Left renal cortex interstitium (tissue), 4 donors: ENCODE measurements around the gene TRIM66. TPM values are rescaled to one million over a fixed set of nuclear protein-coding genes. Genes with fewer than 3 reads are reported as not detected.
"Not testable (repeated sequence)": the region's sequence is repeated elsewhere in the genome, so short reads cannot be mapped to it uniquely, and the experiment has no call there.

Source experiments
- DNase-seq, 4 donors: peaks; one replicate each; pipeline ENCODE4 v3.0.0-alpha.2; 2013; ENCODE audit warnings: low read depth in 4 of 4, low spot score in 2 of 4, missing footprints in 1 of 4
- polyA plus RNA-seq, 4 donors: library from polyadenylated mRNA; unstranded; fragments of 120-200 nt; gene quantifications; one replicate each; pipeline ENCODE4 v1.2.1, GENCODE V29; 2013; ENCODE audit not compliant: insufficient read length in 4 of 4

Gene TRIM66
- polyA plus RNA-seq, 4 donors = 2.9 to 13.1 (median 8.6) TPM

DNA sequence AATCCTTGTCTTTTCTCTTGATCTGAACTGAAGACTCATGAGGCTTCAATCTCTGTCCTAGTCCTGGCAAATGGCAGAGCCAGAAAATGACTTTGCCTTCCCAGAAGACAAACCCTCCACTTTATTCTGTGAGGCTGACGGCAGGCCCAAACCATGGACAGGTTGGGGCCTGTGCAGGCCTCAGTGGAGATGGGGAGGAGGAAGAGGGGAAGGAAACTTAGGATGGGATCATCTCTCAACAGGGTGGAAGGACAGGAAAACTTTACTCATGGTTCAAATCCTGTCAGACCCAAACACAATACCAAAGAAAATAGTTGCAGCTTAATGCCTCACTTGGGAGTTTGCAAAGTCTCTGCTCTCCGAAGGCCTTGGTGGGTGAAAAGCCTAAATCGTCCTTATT, 10.0 kb upstream of the TRIM66 start:
- no peak for DNase-seq

DNA sequence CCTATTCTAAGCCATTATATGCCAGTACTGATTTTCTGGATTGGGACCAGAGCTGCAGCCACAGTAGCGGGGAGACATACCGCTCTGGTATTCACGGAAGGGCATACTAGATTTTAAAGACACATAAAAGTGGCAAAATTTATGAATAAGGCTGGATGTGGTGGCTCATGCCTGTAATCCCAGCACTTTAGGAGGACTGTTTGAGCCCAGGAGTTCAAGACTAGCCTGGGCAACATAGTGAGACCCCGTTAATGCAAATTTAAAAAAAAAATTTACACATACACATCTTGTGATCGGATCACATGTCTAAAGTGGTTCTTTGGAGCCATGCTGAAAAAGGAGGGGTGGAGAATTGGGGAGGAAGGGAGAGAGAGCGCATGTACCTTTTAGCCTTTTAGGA, 9.1 kb upstream of the TRIM66 start:
- no peak for DNase-seq

DNA sequence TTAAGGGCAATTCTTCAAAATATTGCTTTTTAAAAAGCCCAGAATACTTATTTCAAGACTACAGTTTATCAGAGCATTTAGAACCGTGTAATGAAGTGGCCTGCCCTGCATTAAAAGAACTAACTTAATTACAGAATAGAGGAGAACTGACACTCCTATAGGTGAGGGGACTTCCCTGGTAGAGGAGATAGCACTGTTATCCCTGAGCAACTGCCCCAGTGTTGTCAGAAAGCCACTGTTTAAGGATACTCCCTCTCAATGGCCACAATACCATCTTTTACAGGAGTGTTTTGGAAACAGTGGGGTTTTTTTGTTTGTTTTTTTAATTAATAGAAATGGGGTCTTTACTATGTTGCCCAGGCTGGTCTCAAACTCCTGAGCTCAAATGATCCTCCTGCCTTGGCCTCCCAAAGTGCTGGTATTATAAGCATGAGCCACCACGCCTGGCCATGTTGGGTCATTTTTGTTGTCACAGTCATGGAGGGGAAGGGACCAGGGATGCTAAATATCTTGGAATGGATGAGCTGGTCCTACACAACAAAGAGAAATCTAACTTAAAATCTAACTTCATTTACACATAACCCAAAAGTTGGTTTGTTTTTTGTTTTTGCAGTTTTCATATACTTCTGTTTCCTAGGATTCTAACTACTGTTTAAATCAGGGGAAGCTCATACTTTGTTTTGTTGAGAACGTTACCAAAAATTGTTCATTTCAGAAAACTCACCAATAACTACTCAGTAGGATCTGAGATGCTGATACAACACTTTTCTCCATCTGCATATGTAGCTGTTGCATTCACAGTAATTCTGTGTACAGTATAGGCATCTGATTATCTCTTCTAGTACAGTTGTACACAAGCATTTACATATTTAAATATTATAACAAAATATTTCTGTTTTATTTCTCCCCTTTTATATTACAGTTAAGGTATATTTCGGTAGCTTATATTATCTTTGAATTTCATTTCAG, 8.2 kb upstream of the TRIM66 start:
- no peak for DNase-seq

DNA sequence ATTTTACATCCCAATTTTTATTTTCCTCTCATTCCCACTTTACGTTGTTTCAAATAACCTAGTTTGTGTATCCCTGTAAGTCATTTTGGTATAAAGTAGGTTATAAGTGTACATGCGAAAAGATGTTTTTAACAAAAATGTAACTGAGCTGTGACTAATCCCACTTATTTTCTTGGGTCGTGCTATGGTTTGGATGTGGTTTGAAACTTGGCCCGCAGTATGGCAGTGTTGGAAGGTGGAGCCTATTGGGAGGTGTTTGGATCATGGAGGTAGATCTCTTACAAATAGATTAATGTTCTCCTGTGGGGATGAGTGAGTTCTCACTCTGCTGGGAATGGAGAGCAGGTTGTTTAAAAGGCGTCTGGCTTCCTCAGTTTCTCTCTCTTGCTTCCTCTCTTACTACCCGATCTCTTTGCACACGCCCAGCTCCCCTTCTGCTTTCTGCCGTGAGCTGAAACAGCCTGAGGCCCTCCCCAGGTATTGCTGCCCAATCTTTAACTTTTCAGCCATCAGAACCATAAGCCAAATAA, 7.3 kb upstream of the TRIM66 start:
- DNase-seq = no peak

DNA sequence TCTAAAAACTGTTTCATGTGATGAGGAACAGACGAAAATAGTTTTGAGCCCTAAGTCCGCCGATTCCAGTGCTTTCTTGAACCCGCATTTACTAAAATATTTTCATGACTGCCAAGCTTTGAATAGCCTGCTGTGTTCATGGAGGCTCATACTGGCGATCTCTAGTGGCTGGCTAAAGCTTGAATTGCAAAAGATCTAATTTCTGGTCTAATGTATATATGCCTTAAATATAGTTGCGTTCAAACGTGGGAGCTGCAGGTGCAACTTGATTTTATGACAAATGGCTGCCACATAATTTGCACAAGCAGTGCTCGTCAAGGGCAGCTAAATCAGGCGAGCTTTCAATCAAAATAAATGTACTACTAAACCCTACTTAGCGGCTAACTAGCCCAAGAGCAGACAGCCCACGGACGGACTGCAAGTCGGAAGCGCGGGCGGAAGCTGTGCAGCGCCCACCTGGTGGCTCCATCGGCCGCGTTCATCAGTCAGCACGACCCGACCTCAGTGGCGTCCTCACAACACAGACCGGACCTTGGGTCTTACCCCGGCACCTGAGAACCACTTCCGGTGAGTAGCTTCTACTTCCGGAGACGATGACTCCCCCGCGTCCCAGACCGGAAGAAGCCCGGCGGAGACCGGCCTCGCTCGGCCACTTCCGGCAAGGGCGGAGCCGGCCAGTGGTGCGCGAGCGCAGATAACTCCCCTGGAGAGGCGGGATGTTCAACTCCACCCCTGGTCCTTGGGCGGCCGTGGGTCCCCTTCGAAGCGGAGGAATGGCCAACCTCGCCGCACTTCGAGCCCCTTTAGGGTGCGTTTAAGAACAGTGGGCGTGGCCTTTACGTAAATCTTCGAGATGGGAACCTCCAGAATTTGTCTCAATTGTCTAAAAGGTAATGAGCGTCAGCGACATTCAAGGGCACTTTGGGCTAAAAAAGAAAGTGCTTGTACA, 6.2 kb upstream of the TRIM66 start:
- peak; percentile 85 to 94 (median 92) for DNase-seq

DNA sequence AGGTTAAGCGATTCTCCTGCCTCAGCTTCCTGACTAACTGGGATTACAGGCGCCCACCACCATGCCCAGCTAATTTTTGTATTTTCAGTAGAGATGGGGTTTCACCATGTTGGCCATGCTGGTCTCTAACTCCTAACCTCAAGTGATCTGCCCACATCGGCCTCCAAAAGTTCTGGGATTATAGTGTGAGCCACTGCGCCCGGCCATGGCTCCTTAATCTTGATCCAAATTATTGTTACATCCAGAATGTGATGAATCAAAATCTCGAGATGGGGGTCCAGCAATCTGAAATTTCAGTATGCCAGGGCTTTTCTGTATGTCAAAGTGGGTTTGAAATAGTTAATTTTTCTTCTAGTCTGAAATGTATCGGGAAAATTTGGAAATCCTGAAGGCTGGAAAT, 3.9 kb upstream of the TRIM66 start:
- DNase-seq = no peak

DNA sequence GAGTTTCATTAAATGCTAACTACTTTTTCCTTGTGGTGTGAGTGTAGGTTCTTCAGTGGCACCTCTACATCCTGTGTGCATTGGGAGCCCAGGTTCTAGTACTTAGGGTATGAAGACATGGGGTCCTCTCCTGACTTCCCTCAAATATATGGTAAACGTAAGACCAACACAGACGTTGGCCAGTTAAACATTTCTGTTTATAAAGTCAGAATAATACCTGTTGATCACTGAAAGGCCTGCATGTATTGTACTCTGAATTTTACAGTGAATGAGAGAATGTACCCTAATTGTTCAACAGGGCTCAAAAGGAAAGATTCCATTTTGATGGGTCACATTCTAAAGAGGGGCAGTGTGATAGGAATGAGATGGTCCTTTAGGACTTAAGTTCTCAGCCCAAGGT, 3.4 kb upstream of the TRIM66 start:
- DNase-seq = no peak

DNA sequence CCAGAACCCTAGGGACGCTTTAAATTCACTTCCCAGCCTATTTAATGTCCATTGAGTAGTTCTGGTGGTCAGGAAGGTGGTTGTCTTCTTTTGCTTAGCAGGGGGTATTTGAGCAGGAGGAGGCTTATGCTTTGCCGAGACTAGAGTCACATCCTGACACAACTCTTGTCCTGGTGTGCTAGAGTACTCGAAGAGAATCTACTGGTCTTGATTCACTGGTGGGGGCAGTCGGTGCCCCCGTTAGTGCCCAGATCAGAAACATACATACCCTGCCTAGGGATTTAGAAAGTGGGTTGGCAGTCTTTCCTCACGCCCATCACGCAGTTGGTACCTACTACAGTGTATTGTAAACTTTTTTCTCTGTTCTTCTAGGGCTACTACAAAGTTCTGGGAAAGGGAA, 2.8 kb upstream of the TRIM66 start:
- DNase-seq = no peak

DNA sequence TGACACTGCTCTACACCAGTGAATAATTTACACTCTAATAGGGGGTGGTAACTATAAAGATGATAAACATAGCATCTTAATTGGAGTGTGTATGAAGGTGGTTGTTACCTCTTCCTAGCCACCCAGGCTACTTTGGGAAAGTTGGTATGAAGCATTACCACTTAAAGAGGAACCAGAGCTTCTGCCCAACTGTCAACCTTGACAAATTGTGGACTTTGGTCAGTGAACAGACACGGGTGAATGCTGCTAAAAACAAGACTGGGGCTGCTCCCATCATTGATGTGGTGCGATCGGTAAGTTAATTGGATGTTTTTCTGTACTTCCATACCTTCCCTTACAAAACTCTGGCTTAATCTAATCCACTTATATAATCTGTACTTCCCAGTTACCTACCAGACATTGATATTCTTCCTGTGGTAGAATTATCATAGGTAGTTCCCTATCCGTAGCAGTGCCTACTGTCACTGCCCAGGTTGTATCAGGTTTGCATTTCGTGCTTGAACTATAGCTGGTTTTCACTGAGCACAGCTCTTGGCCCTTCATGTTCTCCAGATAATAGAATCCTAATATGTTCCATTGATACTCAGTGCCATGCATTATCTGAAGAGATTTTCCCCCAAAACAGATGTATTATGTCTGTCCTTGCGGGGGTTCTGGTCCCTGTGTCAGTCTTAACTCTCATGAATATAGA, 2.3 kb upstream of the TRIM66 start:
- no peak for DNase-seq

DNA sequence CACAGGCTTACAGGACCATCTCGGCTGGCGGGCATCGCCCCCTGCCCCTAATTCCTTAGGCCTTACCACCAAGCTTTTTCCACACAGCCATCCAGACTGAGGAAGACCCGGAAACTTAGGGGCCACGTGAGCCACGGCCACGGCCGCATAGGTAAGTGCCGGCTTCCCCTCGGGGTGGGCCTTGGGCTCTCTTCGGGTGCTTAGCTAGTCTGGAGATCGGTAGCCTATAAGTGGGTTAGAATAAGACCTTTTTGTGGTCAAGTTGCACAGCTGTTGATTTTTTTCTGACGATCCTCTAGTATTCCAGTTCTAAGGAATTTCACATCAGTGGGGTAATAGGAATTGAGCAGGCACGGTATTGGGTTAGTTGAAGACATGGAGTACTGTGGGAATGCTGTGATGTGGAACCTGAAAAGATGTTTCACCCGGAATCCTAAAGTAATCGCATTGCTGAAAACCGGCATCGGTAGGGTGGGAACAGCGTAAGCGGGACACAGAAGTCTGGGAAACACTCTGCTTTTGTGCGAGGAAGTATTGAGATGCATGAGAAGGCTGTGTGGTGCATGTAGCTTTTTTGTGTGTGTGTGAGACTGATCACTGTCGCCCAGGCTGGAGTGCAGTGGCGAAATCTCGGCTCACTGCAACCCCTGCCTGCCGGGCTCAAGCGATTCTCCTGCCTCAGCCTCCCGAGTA, 796 bp upstream of the TRIM66 start:
- DNase-seq = no peak

DNA sequence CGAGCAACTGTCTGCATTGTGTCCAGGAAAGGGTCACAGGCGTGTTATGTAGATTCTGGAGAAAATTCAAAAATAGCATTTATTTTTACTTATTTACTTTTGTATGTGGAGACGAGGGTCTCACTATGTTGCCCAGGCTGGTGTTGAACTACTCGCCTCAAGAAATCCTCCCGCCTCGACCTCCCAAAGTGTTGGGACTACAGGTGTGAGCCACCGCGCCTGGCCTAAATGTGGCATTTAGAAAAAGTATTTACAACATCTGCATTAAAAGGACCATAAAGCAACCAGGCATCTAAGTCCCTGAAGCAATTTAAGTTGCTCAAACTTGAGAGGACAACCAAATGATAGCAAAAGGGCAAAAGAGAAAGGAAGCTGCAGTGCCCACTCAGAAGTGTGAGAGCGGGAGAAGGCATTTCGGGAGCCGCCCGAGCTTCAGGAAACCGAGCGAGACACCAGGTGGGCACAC, 595 bp downstream of the TRIM66 start:
- no peak for DNase-seq

DNA sequence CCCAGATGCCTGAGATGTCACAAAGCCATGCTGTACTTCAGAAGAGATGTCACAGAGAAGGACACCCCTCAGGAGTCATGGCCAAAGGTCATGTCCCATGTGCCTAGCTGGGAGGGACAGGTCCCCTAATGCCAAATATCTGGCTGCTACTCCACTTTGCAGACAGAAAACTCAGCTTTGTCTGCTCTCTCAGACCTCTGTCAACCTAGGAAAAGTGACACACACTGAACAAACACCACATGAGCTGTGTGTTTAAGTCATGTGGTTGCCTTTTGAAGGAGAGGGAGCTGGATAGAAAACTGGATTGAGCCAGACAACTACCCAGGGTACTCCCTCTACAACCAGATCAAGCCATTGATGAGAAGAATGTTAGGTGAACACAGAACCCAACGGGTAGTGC, 3.5 kb downstream of the TRIM66 start:
- no peak for DNase-seq

DNA sequence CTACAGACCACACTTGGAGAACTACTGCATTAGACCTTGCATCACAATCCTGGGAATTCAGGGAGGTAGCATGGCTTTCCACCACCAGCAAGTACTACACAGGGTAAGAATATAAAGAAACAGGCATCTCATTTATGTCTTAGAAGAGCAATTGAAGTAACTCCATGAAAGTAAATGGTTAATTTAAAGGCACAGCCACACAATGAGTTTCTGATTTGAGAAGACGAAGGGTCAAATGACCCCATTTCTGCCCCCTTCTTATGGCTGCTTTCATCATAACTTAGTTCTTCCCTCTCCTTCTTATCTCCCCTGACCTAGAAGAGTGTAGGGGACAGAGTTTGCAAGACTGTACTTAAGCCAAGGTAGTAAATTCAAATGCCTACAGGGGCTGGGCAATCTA, 6.0 kb downstream of the TRIM66 start:
- DNase-seq = no peak

DNA sequence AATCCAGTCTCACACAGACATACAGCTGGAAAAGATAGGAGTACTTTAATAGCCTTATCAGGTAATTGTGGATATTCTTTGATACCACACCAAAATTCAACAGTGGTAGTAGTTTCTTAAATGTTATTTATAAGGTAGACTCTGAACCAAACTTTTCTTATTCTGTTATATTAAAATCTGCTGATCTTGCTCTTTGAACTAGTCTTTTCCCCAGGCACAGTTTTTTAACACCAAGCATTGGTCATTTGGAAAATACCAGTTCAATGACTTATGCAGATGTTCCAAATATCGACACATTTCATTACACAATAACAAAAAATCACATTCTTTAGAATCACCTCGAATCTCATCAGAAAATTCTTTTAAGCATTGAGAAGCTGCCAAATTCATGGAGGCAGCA, 7.6 kb downstream of the TRIM66 start:
- no peak for DNase-seq

DNA sequence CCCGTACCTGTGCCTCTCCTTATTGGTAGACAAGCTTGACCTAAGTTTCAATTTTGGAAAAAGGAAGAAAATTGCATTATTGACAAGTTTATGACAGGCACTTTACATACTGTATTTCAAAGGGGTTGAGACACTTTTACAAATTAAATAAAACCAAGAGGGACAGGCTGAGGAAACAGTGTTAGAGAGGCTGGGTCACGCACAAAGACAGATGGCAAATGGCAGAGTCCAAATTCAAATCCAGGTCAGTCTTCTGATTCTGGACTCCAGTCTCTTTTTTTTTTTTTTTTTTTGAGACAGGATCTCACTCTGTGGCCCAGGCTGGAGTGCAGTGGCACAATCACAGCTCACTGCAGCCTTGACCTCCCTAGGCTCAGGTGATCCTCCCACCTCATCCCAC, 10.1 kb downstream of the TRIM66 start:
- DNase-seq = no peak

DNA sequence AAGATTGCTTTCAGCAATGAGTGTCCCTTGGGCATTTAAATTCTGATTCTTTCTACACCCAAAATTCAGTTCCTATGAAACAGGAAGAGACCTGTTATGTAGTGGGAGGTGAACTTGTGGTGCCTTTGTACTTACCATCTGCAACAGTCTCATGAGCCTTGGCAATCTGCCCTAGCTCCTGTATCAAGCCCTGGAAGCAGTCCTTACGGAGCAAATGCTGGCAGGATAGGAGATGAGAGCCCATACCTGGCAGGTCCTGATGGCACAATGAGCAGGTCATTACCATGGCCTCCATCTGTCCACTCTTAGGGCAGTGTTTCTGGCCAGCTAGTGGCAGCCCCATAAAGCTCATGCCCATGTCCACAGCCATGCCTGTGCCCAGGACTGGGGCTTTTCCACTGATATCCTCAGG, 10.8 kb downstream of the TRIM66 start:
- DNase-seq = no peak

DNA sequence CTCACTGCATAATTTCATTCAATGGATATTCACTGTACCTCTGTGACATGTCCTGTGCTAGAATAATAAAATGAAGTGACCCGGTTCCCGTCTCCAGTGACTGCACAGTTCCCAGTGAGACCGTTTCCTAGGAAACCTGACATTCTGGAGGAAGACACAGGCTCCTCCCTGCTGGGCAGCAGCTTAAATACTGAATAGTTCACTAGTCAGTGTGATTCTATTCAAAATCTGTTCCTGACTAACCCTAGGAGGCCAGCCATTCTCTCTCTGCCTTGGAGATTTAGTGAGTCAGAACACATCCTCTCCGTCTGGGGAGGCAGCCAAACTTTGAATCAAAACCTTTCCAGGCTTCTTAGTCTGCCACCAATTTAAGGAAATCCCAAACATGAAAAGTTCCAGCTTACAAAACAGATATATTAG, 11.3 kb downstream of the TRIM66 start:
- DNase-seq = peak in 3 of 4 donors; percentile 48 to 67 (median 59)

DNA sequence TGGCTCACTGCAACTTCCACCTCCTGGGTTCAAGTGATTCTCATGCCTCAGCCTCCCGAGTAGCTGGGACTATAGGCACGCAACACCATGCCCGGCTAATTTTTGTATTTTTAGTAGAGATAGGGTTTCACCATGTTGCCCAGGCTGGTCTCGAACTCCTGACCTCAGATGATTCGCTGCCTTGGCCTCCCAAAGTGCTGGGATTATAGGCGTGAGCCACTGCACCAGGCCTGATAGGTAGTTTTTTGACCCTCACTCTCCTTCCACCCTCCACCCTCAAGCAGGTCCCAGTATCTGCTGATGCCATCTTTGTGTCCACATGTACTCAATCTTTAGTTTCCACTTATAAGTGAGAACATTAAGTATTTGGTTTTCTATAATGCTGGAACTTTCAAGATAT, 12.4 kb downstream of the TRIM66 start:
- DNase-seq = not testable (repeated sequence)

DNA sequence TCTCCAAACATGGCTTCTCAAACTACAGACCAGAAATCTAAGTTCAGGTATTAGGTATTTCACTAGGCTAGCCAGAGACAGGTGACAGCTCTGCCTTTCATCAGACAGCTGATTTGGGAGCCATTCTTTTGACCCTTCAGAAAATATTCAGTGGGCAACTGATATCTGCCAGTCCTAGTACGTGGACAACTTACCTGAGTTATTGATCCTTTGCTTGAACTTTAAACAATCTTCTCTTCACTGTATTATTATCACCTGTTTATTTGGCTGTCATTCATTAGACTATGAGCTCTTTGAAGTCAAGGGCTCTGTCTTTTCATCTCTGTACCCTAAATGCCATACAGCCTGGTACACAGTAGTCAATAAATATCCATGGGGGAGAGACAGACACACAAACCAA, 17.2 kb downstream of the TRIM66 start:
- DNase-seq = no peak
